ENCODE data around the gene HYCC1.
"Not testable (repeated sequence)": the region's sequence is repeated elsewhere in the genome, so short reads cannot be mapped to it uniquely, and the experiment has no call there.

HYCC1 gene

DNA sequence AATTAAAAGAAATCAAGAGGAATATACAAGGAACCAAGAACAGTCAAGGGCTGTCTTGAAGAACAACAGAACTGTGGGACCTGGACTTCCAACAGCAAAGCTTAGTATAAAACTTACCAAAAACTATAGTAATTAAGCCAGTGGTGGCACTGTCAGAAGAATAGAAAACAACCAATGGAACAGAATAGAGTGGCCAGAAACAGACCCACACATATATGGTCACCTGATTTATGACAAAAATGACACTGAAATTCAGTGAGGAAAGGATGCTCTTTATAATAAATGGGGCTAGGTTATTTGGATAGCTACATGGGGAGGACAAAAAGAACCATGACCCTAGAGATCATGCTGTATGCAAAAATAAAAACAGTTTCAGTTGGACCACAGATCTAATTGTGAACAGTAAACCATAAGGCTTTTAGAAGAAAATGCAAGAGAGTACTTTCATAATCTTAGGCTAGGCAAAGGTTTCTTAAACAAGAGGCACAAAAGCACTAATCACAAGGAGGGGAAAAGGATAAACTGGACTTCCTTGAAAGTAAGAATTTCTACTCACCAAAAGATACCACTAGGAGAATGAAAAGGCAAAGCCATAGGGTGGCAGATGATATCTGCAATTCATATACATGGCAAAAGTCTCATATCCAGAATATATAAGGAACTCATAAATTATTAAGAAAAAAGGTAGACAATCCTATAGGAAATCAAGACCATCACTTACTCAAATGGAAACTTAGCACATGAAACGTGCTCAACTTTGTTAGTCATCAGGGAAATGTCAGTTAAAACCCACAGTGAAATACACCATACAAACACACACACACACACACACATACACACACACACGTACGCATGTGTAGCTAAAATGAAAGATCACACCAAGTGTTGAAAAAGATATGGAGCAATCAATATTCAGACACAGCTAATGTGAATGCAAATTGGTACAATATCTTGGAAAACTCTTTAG, 20.8 kb downstream of the HYCC1 start:
- no peak for DNase-seq (ENCODE audit: low read depth, low spot score)
- H3K4me3 ChIP-seq (ENCODE audit: low read length), result no peak overlapping the region

DNA sequence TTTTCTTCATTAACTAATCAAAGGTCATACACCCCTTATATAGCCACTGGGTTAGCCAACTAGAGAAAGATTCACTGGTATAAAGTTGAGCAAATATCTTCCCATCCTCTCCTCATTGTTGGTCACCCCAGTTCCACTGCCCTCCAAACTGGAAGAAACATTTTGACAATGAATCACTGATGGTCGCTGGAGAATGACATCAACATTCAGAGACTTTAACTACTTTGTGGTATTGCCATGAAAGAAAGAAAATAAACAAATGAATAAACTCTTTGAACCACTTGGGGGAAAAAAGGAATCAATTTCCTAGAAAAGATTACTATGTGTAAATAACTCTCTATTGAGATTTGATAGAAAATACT, 23.4 kb downstream of the HYCC1 start:
- no peak for DNase-seq (ENCODE audit: low read depth, low spot score)

DNA sequence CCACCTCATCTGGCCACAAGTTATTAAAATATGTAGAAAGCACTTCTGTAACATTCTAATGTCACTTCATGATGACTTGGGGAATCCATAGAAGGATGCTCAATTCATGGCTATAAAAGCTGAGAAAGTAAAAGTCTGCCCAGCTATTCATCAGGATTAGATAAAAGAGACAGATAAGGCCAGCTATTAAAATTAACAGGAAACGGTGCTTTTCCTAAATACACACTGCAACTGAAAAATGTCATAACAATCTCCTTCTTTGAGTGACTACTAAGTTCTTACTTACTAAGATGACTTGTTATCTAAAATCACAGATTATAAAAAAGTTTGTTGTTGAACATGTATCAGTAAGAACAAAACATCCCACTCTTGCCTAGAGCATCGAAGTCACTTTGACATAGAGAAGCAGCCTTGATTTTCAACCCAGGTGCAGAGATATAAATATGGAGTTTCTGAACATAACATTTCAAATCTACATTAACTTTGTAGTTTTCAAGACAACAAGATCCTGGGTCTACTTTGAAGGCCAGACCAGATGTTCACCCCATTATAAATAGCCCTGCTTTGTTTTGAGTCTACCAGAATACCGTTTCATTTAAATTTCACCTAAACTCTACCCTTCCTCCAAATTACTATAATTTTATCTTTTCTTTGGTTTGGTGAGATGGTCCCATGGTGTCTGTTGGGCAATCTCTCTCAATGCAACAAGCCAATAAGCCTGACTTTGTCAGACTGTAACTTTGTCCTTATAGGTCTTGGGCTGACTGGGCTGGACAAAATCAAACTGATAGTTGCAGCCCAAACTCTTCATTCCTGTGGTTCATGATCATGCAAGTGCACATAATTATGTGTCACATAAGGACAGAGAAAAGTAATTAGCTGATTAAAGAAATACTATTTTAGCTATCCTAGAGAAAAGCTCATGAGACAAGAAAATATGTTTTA, 24.0 kb downstream of the HYCC1 start:
- H3K4me3 ChIP-seq (ENCODE audit: low read length), result no peak overlapping the region
- DNase-seq (ENCODE audit: low read depth, low spot score), result no peak

More for the DNA sequence above, 23.4 kb downstream of the HYCC1 start:
- no peak overlapping the region for H3K4me3 ChIP-seq (ENCODE audit: low read length)

DNA sequence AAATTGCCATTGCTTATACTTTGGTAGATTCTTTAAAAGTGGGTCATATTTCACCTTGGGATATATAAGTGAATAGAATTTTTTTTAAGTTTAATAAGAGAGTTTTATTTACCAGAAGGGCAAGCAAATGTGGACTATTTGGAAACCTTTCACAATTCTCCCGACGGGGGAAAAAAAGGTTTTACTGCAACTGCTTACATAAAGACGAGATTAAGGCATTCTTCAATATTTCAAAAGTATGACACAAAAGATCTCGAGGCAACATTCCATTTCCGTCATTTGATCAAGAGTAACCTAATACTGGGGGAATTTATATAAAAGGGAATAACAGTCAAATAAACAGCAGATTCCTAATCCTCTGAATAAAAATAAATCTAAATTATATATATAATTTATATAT, 28.5 kb downstream of the HYCC1 start:
- DNase-seq (ENCODE audit: low read depth, low spot score), result no peak

DNA sequence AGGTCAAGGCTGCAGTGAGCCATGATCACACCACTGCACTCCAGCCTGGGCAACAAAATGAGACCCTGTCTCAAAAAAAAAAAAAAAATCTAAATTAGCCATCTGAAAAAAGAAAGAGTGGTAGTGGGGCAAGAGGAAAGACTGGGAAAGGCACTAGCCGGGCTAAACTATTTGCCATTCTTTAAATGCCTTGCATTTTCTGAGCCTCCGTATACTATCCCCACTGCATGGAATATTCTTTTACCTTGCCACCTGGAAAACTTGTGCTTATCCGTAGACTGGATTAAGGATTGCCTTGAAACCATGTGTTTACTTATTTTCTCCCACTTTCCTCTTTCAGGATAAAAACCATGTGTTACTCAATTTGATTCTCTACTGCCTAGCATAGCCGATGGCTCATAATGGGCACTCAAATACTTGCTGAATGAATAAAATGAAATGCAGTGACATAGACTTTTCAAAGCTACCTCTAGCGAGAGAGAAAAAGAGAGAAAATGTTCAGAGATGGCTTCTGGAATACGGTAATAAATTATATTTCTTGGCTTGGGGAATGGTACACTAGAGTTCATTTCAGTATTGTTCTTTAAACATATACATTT, 30.6 kb downstream of the HYCC1 start:
- H3K4me3 ChIP-seq (ENCODE audit: low read length), result no peak overlapping the region
- no peak for DNase-seq (ENCODE audit: low read depth, low spot score)

More for the DNA sequence above, 28.5 kb downstream of the HYCC1 start:
- H3K4me3 ChIP-seq (ENCODE audit: low read length), result no peak overlapping the region

DNA sequence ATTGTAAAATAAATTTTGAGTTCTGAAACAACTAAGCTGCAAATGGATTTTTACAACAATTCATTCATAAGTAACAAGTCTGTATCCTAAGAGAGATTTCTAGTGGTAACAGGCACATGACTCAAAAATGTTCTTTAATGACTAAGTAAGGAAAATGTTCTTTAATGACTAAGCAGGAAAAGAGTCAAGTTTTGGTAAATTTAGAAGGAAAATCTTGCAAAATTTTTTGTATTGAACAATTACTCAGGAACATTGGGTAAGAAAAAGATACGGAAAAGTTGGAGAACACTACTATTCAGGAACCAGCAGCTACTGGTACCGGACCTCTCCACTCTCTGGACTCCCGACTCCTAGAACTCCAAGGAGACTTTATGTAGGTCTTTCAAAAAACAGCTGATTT, 33.5 kb downstream of the HYCC1 start:
- DNase-seq (ENCODE audit: low read depth, low spot score), result no peak
- no peak overlapping the region for H3K4me3 ChIP-seq (ENCODE audit: low read length)

DNA sequence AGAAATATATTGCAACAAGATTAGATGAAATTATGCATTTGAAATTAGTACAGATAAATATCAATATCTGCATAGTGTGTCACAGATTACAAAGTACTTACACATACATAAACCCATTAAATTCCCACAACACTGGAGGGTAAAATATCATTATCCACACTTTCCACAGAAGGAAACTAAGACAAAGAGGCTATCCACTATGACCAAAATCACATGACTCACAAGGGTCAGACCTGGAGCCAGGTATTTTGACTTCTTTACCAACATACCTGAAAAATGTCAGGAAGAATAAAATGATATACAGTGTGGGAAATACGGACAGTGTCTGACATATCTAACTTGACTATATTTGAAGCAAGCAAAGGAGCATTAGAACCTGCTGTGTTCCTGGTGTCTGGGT, 34.1 kb downstream of the HYCC1 start:
- H3K4me3 ChIP-seq (ENCODE audit: low read length), result no peak overlapping the region
- no peak for DNase-seq (ENCODE audit: low read depth, low spot score)

DNA sequence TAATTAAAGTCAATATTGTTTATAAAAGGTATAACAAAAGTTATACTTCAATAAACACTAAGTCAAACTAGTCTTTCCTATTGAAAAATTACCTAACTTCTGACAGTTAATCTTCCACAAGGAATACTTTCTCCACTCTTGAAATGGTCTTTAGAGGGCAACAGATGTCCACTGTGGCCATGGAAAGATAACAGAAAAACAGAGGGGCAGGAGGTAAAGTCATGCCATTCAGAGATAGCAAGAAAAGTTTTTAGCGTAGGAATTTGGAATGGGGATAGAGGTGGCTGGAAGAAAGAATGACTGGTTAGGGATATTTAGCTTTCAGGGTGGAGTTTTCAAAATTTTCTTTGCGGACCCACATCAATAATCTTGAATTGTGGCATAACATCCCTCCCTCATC, 34.7 kb downstream of the HYCC1 start:
- no peak for DNase-seq (ENCODE audit: low read depth, low spot score)
- H3K4me3 ChIP-seq (ENCODE audit: low read length), result no peak overlapping the region

DNA sequence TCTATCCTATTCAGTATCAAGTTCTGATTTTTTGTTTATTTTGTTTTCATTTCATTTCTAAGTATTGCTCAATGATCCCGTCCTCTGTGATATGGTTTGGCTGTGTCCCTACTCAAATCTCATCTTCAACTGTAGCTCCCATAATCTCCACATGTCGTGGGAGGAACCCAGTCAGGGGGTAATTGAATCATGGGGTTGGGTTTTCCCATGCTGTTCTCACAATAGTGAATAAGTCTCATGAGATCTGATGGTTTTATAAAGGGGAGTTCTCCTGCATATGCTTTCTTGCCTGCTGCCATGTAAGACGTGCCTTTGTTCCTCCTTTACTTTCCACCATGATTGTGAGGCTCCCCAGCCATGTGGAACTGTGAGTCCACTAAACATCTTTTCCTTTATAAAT, 39.3 kb downstream of the HYCC1 start:
- DNase-seq (ENCODE audit: low read depth, low spot score), result not testable (repeated sequence)

DNA sequence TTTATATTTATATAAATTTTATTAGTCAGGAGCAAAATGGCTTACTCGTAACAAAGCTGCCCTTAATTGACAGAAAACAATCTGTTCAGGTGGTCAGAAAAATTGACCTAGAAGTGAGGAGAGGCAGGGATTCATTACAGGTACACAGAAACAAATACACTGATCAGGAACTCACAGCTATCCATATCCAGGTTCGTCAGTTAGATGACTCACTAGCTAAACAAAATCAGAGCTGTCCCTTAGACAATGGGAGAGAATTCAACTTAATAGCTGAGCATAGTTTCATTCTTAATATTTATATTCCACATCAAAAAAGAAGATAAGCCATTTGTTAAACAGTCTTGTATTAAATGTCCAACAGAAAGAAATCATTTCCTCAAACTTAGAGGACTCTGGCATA, 41.7 kb downstream of the HYCC1 start:
- DNase-seq (ENCODE audit: low read depth, low spot score), result no peak
- no peak overlapping the region for H3K4me3 ChIP-seq (ENCODE audit: low read length)

More for the DNA sequence above, 39.3 kb downstream of the HYCC1 start:
- H3K4me3 ChIP-seq (ENCODE audit: low read length), result not testable (repeated sequence)

DNA sequence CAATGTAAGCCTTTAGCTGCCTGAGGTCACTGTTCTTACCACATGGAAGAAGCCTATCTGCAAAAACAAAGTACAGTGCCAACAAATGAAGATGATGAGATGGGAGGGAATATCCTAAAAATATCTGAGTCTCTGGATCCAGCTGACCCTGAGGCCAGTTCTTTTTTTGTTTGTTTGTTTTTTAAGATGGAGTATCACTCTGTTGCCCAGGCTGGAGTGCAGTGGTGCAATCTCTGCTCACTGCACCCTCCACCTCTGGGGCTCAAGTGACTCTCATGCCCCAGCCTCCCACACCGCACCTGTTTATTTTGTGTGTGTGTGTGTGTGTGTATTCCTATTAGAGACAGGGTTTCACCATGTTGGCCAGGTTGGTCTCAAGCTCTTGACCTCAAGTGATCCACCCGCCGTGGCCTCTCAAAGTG, 44.9 kb downstream of the HYCC1 start:
- no peak overlapping the region for H3K4me3 ChIP-seq (ENCODE audit: low read length)
- DNase-seq (ENCODE audit: low read depth, low spot score), result no peak
